Measurements from ENCODE around the gene SHANK3. TPM values are rescaled to one million over a fixed set of nuclear protein-coding genes. Genes with fewer than 3 reads are reported as not detected.

The SHANK3 gene
- total RNA-seq, 1 donor from 2014 or later, result 10.6 TPM

DNA sequence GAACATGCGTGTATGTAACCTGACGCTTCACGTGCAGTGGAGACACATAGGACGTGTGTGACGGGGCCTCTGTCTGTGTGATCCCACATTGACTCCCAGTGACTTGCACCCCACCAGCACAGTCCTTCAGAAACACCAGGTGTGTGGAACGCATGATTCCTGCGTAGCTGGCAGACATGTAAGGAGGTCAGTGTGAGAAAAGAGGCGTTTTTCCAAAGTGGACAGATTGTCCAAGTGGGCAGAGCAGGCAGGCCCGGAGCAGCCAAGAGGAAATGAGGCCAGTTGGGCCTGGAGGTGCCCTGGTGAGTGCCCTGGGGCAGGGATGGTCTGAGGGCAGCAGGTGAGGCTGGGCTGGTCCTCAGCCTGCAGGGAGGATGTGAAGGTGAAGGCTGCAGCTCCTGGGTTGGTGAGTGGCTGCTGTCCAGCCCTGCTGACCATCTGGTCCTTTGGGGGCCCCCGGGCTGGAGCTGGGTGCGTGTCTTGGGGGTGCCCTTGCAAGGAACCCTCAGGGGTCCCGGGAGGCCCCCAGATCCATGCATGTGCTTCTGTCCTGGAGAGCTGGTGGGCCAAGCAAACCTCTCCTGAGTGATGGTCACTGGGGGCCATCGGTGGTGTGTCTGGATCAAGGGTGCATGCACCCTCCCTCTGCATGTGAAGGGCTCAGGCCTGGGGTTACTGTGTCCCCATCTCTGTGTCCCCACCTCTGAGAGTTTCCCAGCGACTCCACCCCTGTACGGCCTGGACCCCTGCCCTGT is 26.6 kb downstream of the SHANK3 start:
- no peaks in the 10 kb centered on the region for H3K9me3 ChIP-seq (ENCODE audit: insufficient read depth, low read depth, low read length)
- no peaks in the 10 kb centered on the region for H3K79me2 ChIP-seq (ENCODE audit: insufficient read depth, low read length)
- H3K27me3 ChIP-seq (ENCODE audit: insufficient read depth, low read length), result no peaks in the 10 kb centered on the region
- no peak overlapping the region for H3K9ac ChIP-seq (ENCODE audit: low read length)
- H3K4me1 ChIP-seq (ENCODE audit: insufficient read depth, low read length), result peaks cover 10% of the 10 kb centered on the region
- peaks cover 8% of the 10 kb centered on the region for H3K36me3 Mint-ChIP-seq (ENCODE audit: low read depth, unreplicated experiment)
- no peak overlapping the region for H3K27ac ChIP-seq (ENCODE audit: low read depth, low read length)
- H3K4me1 Mint-ChIP-seq (ENCODE audit: low read depth, unreplicated experiment), result peaks cover 19% of the 10 kb centered on the region
- FAIRE-seq, result no peak
- no peak overlapping the region for H3K4me2 ChIP-seq (ENCODE audit: low read length)
- no peak for DNase-seq (ENCODE audit: low read depth)
- H2AFZ ChIP-seq (ENCODE audit: low read depth, low read length), result no peak overlapping the region
- H3K36me3 ChIP-seq (ENCODE audit: insufficient read depth, low read length), result no peaks in the 10 kb centered on the region
- peaks cover 14% of the 10 kb centered on the region for H3K27me3 Mint-ChIP-seq (ENCODE audit: low read depth, unreplicated experiment)
- no peak for TF ChIP-seq EZH2 (IDR thresholded peaks at IDR 0.05; ENCODE audit: insufficient read depth, low read length)
- TF ChIP-seq, protein P1, sequence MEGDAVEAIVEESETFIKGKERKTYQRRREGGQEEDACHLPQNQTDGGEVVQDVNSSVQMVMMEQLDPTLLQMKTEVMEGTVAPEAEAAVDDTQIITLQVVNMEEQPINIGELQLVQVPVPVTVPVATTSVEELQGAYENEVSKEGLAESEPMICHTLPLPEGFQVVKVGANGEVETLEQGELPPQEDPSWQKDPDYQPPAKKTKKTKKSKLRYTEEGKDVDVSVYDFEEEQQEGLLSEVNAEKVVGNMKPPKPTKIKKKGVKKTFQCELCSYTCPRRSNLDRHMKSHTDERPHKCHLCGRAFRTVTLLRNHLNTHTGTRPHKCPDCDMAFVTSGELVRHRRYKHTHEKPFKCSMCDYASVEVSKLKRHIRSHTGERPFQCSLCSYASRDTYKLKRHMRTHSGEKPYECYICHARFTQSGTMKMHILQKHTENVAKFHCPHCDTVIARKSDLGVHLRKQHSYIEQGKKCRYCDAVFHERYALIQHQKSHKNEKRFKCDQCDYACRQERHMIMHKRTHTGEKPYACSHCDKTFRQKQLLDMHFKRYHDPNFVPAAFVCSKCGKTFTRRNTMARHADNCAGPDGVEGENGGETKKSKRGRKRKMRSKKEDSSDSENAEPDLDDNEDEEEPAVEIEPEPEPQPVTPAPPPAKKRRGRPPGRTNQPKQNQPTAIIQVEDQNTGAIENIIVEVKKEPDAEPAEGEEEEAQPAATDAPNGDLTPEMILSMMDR (IDR thresholded peaks at IDR 0.05; ENCODE audit: insufficient read depth, low read depth, low read length), result no peak
- H4K20me1 ChIP-seq (ENCODE audit: insufficient read depth, low read length), result peaks cover 23% of the 10 kb centered on the region
- H3K4me3 ChIP-seq (ENCODE audit: insufficient read depth, low read depth, low read length), result no peak overlapping the region
- H3K9me3 Mint-ChIP-seq (ENCODE audit: unreplicated experiment), result no peaks in the 10 kb centered on the region
- no peak overlapping the region for H3K27ac Mint-ChIP-seq (ENCODE audit: unreplicated experiment)
- H3K4me3 Mint-ChIP-seq (ENCODE audit: unreplicated experiment), result peak overlapping the region; percentile 80

DNA sequence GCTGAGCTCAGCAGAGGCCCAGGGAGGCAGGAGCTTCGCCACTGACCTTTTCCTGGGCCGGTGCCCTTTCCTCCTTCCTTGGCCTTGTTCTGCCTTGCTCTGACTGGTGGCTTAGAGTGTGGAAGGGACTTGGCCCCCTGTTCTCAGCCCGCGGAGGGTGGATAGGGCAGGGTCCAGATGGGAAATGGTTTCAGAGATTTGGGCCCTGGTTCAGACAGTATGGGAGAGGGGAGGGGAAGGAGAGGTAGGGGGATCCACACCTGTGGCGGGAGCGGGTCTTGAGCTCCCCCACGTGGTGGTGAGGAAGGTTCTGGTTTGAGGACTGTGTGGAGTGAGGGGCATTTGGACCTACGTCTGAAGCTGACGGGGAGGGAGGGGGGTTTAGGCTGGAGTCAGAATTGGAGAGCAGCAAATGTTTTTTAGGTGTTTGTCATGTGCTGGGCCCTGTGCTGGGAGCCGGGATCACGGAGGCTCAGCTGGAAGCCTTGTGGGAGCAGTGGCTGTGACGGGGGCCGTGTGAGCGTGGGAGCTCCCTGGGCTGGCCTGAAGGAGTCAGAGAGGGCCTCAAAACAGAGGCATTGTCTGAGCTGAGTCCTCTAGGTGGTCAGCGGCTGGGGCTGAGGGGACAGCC is 27.2 kb downstream of the SHANK3 start:
- H3K9me3 ChIP-seq (ENCODE audit: insufficient read depth, low read depth, low read length), result no peaks in the 10 kb centered on the region
- FAIRE-seq, result no peak
- no peak overlapping the region for H3K27ac Mint-ChIP-seq (ENCODE audit: unreplicated experiment)

More for the DNA sequence above, 27.2 kb downstream of the SHANK3 start:
- H3K27ac ChIP-seq (ENCODE audit: low read depth, low read length), result no peak overlapping the region
- H3K36me3 Mint-ChIP-seq (ENCODE audit: low read depth, unreplicated experiment), result peaks cover 8% of the 10 kb centered on the region
- peaks cover 17% of the 10 kb centered on the region for H3K4me1 Mint-ChIP-seq (ENCODE audit: low read depth, unreplicated experiment)
- no peak for TF ChIP-seq EZH2 (IDR thresholded peaks at IDR 0.05; ENCODE audit: insufficient read depth, low read length)
- TF ChIP-seq, protein P1 (IDR thresholded peaks at IDR 0.05; ENCODE audit: insufficient read depth, low read depth, low read length), result peak; percentile 3
- no peak overlapping the region for H2AFZ ChIP-seq (ENCODE audit: low read depth, low read length)
- H3K4me2 ChIP-seq (ENCODE audit: low read length), result no peak overlapping the region
- no peak overlapping the region for H3K4me3 ChIP-seq (ENCODE audit: insufficient read depth, low read depth, low read length)
- no peak for DNase-seq (ENCODE audit: low read depth)
- peaks cover 12% of the 10 kb centered on the region for H3K4me1 ChIP-seq (ENCODE audit: insufficient read depth, low read length)
- no peaks in the 10 kb centered on the region for H3K9me3 Mint-ChIP-seq (ENCODE audit: unreplicated experiment)
- no peaks in the 10 kb centered on the region for H3K79me2 ChIP-seq (ENCODE audit: insufficient read depth, low read length)
- peaks cover 14% of the 10 kb centered on the region for H3K27me3 Mint-ChIP-seq (ENCODE audit: low read depth, unreplicated experiment)
- H3K9ac ChIP-seq (ENCODE audit: low read length), result no peak overlapping the region
- no peaks in the 10 kb centered on the region for H3K27me3 ChIP-seq (ENCODE audit: insufficient read depth, low read length)
- H3K4me3 Mint-ChIP-seq (ENCODE audit: unreplicated experiment), result peak overlapping the region; percentile 50
- H3K36me3 ChIP-seq (ENCODE audit: insufficient read depth, low read length), result no peaks in the 10 kb centered on the region
- peaks cover 23% of the 10 kb centered on the region for H4K20me1 ChIP-seq (ENCODE audit: insufficient read depth, low read length)
